HG02610 (cell line): ENCODE results near the gene MAGI2.

Experiments used
- ATAC-seq: cut with Tn5 transposase; IDR thresholded peaks from one replicate; pipeline ENCODE4 v1.9.1; 2021; ENCODE audit warnings: mild to moderate bottlenecking, moderate library complexity; ENCODE audit not compliant: unreplicated experiment

Gene MAGI2

GRCh38 chr7:78215199-78215598 lies 1238.3 kb downstream of the MAGI2 start:
- ATAC-seq: no peak

- ATAC-seq: no peak
Observed at GRCh38 chr7:78213402-78213801, 1240.1 kb downstream of the MAGI2 start.

- no peak for ATAC-seq
Observed at GRCh38 chr7:78212476-78213060, 1240.9 kb downstream of the MAGI2 start.

GRCh38 chr7:78207269-78207668 lies 1246.2 kb downstream of the MAGI2 start:
- ATAC-seq: no peak

GRCh38 chr7:78206769-78207168 lies 1246.7 kb downstream of the MAGI2 start:
- ATAC-seq: no peak

GRCh38 chr7:78203042-78203720 lies 1250.3 kb downstream of the MAGI2 start:
- no peak for ATAC-seq

- ATAC-seq: no peak
Observed at GRCh38 chr7:78198756-78199155, 1254.7 kb downstream of the MAGI2 start.

GRCh38 chr7:78197447-78197846 lies 1256.0 kb downstream of the MAGI2 start:
- ATAC-seq: no peak

GRCh38 chr7:78195281-78195680 lies 1258.2 kb downstream of the MAGI2 start:
- ATAC-seq: no peak

- ATAC-seq: no peak
Observed at GRCh38 chr7:78194611-78195010, 1258.9 kb downstream of the MAGI2 start.

GRCh38 chr7:78191475-78192079 lies 1261.9 kb downstream of the MAGI2 start:
- no peak for ATAC-seq

GRCh38 chr7:78189762-78190161 lies 1263.7 kb downstream of the MAGI2 start:
- no peak for ATAC-seq

GRCh38 chr7:78185149-78185745 lies 1268.2 kb downstream of the MAGI2 start:
- no peak for ATAC-seq

- no peak for ATAC-seq
Observed at GRCh38 chr7:78184299-78184698, 1269.2 kb downstream of the MAGI2 start.

- ATAC-seq: no peak
Observed at GRCh38 chr7:78179827-78180477, 1273.5 kb downstream of the MAGI2 start.

GRCh38 chr7:78179211-78179610 lies 1274.3 kb downstream of the MAGI2 start:
- ATAC-seq: no peak

- ATAC-seq: no peak
Observed at GRCh38 chr7:78178319-78178718, 1275.1 kb downstream of the MAGI2 start.

GRCh38 chr7:78176171-78176570 lies 1277.3 kb downstream of the MAGI2 start:
- no peak for ATAC-seq

GRCh38 chr7:78175330-78176100 lies 1278.0 kb downstream of the MAGI2 start:
- no peak for ATAC-seq

- ATAC-seq: no peak
Observed at GRCh38 chr7:78173666-78174065, 1279.8 kb downstream of the MAGI2 start.
